HG02840 (cell line): ENCODE data around the gene IDH3G.
"Not testable (repeated sequence)": the region's sequence is repeated elsewhere in the genome, so short reads cannot be mapped to it uniquely, and the experiment has no call there.

Experiments used
- ATAC-seq: cut with Tn5 transposase; IDR thresholded peaks from one replicate; pipeline ENCODE4 v1.9.1; 2021; ENCODE audit warnings: mild to moderate bottlenecking, moderate library complexity, moderate number of reproducible peaks; ENCODE audit not compliant: unreplicated experiment, low FRiP score

The IDH3G gene

GRCh38 chrX:153794018-153794896, at the start of gene IDH3G, which contains the start of gene SSR4:
Gene IDH3G (minus strand): TSS chrX:153794375. CDS start chrX:153794326, 49 bp downstream.
Gene SSR4 (plus strand): TSS chrX:153794668. CDS start chrX:153794688, 20 bp downstream.
- ATAC-seq, result peak; percentile 85

DNA sequence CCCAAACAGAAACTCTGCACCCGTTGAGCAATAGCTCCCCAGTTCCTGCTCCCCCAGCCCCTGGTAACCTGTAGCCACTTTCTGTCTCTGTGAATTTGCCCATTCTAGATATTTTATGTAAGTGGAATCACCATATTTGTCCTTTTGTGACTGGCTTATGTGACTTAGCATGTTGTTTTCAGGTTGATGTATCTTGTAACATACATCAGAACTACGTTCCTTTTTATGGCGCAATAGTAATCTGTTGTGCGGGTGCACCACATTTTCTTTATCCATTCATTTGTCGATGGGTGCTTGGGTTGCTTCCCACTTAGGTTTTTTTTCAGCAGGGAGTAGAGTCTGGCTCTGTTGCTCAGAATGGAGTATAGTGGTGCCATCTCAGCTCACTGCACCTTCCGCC, 42.7 kb upstream of the IDH3G start:
- ATAC-seq, result no peak

DNA sequence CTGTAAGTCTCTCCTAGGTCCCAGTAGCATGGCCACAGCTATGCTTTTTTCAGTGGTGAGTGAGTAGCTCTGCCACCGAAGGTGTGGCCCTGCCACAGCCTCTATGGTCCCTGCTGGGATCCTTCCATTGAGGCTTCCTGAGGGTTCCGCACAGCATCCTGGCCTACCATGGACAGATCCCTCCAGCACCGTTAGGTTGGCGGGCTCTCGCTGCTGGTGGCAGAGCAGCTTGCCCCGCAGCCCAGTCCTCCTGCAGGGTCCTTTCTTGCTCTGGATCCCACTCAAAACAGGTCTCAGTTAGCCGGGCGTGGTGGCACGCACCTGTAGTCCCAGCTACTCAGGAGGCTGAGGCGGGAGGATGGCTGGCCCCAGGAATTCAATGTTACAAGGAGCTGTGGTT, 38.6 kb upstream of the IDH3G start:
- ATAC-seq, result no peak

GRCh38 chrX:153831429-153832150, 37.4 kb upstream of the IDH3G start:
- no peak for ATAC-seq

DNA sequence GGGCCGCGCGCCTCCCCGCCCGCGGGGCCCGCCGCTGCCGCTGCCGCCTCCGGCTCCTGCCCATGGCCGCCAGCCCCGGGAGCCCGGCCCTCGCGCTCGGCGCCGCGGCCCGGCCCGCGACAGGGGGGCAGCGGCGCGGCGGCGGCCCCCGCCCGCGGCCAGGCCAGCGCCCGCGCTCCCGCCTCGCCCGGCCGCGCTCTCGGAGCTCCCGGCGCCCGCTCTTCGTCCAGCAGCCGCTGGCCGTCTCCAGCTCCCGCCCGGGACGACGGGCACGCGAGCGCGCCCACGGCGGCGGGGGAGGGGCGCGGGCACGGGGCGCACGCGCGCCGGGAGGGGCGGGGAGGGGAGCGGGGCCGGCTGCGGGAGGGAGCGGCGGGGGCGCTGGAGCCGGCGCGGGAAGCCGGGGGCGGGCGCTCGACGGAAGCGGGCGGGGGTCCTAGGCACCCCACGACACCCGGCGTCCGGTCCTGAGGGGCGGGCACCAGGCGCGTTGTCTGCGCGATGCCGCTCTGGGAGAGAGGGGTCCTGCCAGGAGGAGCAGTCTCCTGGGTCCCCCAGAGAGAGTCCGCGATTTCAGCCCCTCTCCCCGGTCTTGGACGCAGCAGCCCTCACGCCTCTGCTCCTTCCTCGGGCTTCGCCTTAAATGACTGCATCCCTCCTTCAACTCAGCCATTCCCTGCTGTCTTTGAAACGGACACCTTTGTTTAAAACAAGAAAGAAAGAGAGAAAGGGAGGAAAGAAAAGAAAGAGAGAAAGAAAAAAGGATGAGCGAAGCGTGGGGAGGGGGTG, 36.7 kb upstream of the IDH3G start:
- no peak for ATAC-seq

DNA sequence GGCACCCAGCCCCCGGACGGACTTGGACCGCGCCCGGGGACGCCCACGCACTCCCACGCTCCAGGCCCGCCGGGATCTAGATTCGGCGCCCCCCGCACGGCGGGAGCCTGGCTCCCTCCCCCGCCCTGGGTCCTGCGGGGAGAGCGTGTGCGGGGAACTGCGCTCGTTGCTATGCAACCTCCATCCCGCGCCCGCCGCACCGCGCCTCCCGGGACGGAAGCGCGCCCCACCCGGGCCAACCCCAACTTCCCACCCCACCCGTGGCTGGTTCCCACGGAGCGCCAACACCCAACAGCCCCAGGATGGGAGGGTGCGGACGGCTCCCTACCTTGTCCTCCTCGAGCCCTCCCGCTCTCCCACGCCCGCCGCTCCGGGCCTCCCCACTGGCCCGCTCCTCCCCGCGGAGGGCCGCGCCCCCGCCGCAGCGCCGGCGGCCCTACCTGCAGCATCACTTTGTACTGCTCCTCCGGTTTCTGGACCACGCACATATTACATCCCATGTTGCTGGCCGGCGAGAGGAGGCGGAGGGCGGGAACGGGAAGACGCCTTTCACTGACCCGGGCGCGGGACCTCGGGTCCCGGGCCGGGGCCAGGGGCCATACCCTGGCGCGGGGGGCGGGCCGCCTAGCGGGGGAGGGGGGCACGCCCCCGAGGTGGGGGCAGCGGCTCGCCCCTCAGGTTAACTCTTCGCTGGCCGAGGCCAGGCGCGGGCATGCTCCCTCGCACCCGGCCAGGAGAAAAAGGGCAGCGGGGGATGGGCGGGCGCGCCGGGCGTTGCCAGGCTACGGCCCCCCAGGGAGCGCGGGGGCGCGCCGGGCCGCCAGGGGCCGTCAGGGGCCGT, 35.8 kb upstream of the IDH3G start, which contains the start of gene PDZD4:
Gene PDZD4 (minus strand): TSS at position 746 of the 841 bp plus-strand sequence. CDS start 246 bp downstream, at position 500.
- ATAC-seq, result no peak

GRCh38 chrX:153829549-153829798, 35.3 kb upstream of the IDH3G start:
- no peak for ATAC-seq

DNA sequence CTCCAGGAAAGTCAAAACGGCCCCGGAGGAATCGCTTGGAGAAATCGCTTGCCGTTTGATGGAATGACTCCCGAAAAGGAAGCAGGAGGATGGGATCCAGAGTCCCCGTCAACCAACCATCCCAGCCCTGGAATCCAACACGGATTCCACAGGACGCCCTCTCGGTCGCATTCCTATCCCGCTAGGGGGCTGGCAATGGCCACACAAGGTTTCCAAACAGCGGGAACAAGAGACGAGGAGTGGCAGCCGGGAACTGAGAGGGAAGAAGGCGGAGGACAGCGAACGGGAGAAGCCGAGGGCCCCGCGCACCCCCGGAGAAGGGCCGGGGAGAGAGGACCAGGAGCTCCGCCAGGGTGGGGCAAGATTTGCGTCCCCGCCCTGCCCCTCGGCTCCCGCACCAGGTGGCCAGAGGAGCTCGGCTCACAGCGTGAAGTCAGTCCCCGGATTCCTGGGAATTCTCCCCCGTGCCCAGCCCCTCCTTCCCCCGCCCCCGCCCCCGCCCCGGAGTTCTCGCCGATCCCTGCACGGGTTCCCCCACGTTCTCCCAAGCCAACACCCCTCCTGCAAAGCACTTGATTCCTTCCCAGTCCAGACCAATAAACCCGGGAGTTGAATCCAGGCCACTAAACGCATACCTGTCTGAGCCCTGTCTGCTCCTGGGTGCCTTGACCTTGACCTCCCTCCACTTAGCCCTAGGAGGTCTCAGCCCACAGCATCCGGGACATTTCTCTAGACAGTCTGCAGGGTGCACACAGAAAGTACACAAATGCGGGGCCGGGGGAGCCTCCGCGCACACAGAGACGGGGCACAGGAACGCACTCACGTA, 34.8 kb upstream of the IDH3G start:
- no peak for ATAC-seq

- no peak for ATAC-seq
Observed at GRCh38 chrX:153828308-153828707, 34.1 kb upstream of the IDH3G start.

GRCh38 chrX:153827903-153828302, 33.7 kb upstream of the IDH3G start:
- ATAC-seq, result no peak

DNA sequence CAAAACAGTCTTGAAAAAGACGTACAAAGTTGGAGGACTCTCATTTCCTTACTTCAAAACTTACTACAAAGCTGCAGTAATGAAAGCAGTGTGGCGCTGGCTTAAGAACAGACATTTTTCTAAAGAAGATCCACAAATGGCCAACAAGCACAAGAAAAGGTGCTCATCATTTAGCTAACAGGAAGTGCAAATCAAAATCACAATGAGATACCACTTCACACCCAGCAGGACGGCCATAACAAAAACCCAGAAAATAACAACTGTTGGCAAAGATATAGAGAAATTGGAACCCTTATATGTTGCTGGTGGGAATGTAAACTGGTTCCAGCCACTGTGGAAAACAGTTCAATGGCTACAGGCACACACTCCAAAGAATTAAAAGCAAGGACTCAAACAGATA, 32.8 kb upstream of the IDH3G start:
- ATAC-seq, result no peak

GRCh38 chrX:153825042-153825441, 30.9 kb upstream of the IDH3G start:
- ATAC-seq, result no peak

- ATAC-seq, result no peak
Observed at GRCh38 chrX:153824348-153824747, 30.2 kb upstream of the IDH3G start.

DNA sequence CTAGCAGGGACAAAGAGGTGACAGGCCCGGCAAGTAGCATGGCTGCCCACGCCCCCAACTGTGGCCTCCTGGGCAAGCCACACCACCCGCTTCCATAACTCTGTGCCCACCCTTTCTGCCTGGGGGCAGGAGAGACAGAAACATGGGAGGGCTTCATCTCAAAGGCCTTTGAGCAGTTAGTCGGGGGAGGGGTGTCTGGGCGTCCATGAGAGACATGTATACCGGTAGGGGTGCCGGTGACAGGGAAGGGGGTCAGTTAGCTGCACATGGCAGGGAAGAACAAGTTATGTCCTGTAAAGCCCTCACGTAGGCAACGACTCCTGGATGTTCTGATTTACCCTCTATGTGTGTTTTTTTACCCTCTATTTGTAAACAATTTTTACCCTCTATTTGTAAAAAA, 26.9 kb upstream of the IDH3G start:
- ATAC-seq, result no peak

- no peak for ATAC-seq
Observed at GRCh38 chrX:153820601-153821000, 26.4 kb upstream of the IDH3G start.

GRCh38 chrX:153819384-153820040, 25.3 kb upstream of the IDH3G start:
- ATAC-seq, result no peak

DNA sequence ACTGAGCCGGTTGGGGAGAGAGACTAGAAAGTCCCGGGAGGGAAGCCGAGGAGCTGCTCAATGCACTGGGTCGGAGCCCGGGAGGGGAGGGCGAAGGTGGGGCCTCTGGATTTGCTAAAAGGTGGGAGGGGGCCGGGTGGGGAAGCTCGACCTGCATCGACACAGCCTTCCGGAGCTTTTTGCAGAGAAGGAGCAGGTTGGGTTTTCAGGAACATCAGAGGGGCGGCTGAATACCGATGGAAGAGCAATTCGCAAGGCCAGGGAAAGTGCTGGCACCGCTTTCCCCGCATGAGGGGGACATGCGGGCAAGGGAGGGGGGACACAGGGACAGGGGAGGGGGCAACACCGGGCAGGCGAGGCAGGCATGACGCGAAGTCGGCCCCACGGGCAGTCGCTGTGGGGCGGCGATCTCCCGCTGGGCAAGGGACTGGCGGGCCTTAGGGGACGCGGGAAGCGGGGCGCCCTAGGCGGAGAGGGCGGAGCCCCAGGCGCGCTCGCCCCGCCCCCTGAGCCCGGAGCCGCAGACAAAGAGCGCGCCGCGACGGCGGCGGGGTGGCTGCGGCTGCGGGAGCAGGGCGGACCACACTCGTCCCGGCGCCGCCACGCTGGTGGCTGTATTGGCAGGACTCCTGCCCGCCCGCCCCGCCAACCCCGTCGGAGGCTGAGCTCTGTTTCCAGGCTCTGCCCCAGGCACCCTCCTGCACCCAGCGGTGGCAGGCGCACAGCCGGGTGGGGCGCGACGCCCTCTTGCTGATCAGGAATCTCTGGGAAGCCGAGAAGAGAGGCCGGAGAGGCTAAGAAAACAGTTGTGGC, 24.6 kb upstream of the IDH3G start:
- no peak for ATAC-seq

DNA sequence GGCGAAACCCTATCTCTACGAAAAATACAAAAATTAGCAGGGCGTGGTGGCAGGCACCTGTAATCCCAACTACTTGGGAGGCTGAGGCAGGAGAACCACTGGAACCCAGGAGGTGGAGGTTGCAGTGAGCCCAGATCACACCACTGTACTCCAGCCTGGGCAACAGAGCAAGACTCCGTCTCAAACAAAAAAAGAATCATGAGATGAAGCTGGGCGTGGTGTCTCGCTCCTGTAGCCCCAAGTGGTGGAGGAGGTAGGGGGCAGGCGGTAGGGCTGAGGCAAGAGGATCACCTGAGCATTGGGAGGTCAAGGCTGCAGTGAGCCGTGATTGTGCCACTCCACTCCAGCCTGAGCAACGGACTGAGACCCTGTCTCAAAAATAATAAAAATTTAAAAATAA, 23.9 kb upstream of the IDH3G start:
- not testable (repeated sequence) for ATAC-seq
